ENCODE data around the gene ZNF423.

GRCh38 chr16:49746545-49746944 is 109.4 kb downstream of the ZNF423 start:
- TF ChIP-seq CTCF (conservative IDR thresholded peaks at IDR 0.05; ENCODE audit: low read depth in 2 of 2) (no peak), ZNF462 (CRISPR knock-in tag; IDR thresholded peaks at IDR 0.05) (no peak), REST (IDR thresholded peaks at IDR 0.05; ENCODE audit: unreplicated experiment) (no peak), POLR2AphosphoS5 (IDR thresholded peaks at IDR 0.05; ENCODE audit: low read depth) (no peak), EZH2 (IDR thresholded peaks at IDR 0.05; ENCODE audit: low read depth, unreplicated experiment) (no peak), ETS1 (IDR thresholded peaks at IDR 0.05) (no peak), CREB1 (CRISPR knock-in tag; IDR thresholded peaks at IDR 0.05; ENCODE audit: low read depth) (no peak), JUNB (IDR thresholded peaks at IDR 0.05; ENCODE audit: unreplicated experiment) (no peak), STAT1 (IDR thresholded peaks at IDR 0.05; ENCODE audit: unreplicated experiment) (no peak), EZH2phosphoT487 (IDR thresholded peaks at IDR 0.05; ENCODE audit: unreplicated experiment) (no peak), ZNF331 (CRISPR knock-in tag; IDR thresholded peaks at IDR 0.05; ENCODE audit: low read depth) (no peak)
